Smooth muscle cell of the brain vasculature (primary cell): Measurements from ENCODE around the gene STK17B.

Experiments used
- DNase-seq: peaks from one replicate; pipeline ENCODE4 v3.0.0-alpha.2; 2012; ENCODE audit warnings: low read depth, low spot score

The STK17B gene

GRCh38 chr2:196183528-196184231 lies 12.3 kb upstream of the STK17B start:
- no peak for DNase-seq

- DNase-seq, result no peak
Measured at GRCh38 chr2:196183172-196183473, 11.7 kb upstream of the STK17B start.

GRCh38 chr2:196182439-196183171 lies 11.2 kb upstream of the STK17B start:
- DNase-seq, result no peak

GRCh38 chr2:196181484-196181883 lies 10.1 kb upstream of the STK17B start:
- DNase-seq, result no peak

- no peak for DNase-seq
Measured at GRCh38 chr2:196177124-196177523, 5.7 kb upstream of the STK17B start.

- no peak for DNase-seq
Measured at GRCh38 chr2:196176142-196176738, 4.9 kb upstream of the STK17B start.

- DNase-seq, result no peak
Measured at GRCh38 chr2:196174404-196174803, 3.0 kb upstream of the STK17B start.

- DNase-seq, result no peak
Measured at GRCh38 chr2:196173505-196173904, 2.1 kb upstream of the STK17B start.

GRCh38 chr2:196172951-196173350 lies 1.6 kb upstream of the STK17B start:
- no peak for DNase-seq

GRCh38 chr2:196171946-196172345 lies 568 bp upstream of the STK17B start:
- DNase-seq, result no peak

GRCh38 chr2:196170606-196171247 lies 651 bp downstream of the STK17B start:
- no peak for DNase-seq

- DNase-seq, result no peak
Measured at GRCh38 chr2:196170213-196170605, 1.2 kb downstream of the STK17B start.

GRCh38 chr2:196169516-196169915 lies 1.9 kb downstream of the STK17B start:
- no peak for DNase-seq

- DNase-seq, result no peak
Measured at GRCh38 chr2:196168181-196168580, 3.2 kb downstream of the STK17B start.

- no peak for DNase-seq
Measured at GRCh38 chr2:196167666-196168065, 3.7 kb downstream of the STK17B start.

GRCh38 chr2:196166876-196167275 lies 4.5 kb downstream of the STK17B start:
- DNase-seq, result no peak

- DNase-seq, result no peak
Measured at GRCh38 chr2:196165016-196165415, 6.4 kb downstream of the STK17B start.

- no peak for DNase-seq
Measured at GRCh38 chr2:196163285-196163684, 8.1 kb downstream of the STK17B start.

GRCh38 chr2:196162586-196163175 lies 8.7 kb downstream of the STK17B start:
- DNase-seq, result no peak

- DNase-seq, result no peak
Measured at GRCh38 chr2:196160946-196161345, 10.4 kb downstream of the STK17B start.

- DNase-seq, result peak; percentile 68
Measured at GRCh38 chr2:196160101-196160500, 11.3 kb downstream of the STK17B start.

- no peak for DNase-seq
Measured at GRCh38 chr2:196159221-196159892, 12.0 kb downstream of the STK17B start.
